ENCODE measurements around the gene WDFY4. TPM values are rescaled to one million over a fixed set of nuclear protein-coding genes. Genes with fewer than 3 reads are reported as not detected.

WDFY4 gene
- total RNA-seq, 1 experiment from 2014 or later = 0.22 TPM

GRCh38 chr10:48789486-48790456 lies 105.1 kb downstream of the WDFY4 start:
- intact Hi-C loops (cut with micrococcal nuclease) = no loop called here
- no peak for TF ChIP-seq ELF1 (IDR thresholded peaks at IDR 0.05; ENCODE audit: borderline replicate concordance, low read depth)
- CTCF ChIA-PET = no interaction called here
- Histone ChIP-seq H4K20me1 (ENCODE audit: insufficient read depth) (no peaks in the 10 kb centered on the region), H3K27me3 (ENCODE audit: insufficient read depth, low read length) (peaks cover 67% of the 10 kb centered on the region), H2AFZ (ENCODE audit: low read depth, low read length, poor library complexity, severe bottlenecking) (no peak overlapping the region), H3K4me3 (replicated peaks in 1 of 2; ENCODE audit: low read depth in 1 of 2, low read length in 2 of 2) (no peak overlapping the region), H3K4me2 (ENCODE audit: low read length) (no peak overlapping the region), H3K27ac (ENCODE audit: low read depth, low read length) (no peak overlapping the region), H3K79me2 (ENCODE audit: insufficient read depth, low read length) (no peaks in the 10 kb centered on the region), H3K36me3 (ENCODE audit: control insufficient read depth in 1 of 2, insufficient read depth in 2 of 2, low read length in 2 of 2) (no peaks in the 10 kb centered on the region), H3K9ac (ENCODE audit: low read length) (no peak overlapping the region), H3K9me2 (ENCODE audit: insufficient read depth) (no peaks in the 10 kb centered on the region), H3K4me1 (ENCODE audit: control insufficient read depth in 1 of 2, insufficient read depth in 2 of 2, low read length in 2 of 2) (no peaks in the 10 kb centered on the region), H3K9me3 (ENCODE audit: control insufficient read depth in 1 of 2, insufficient read depth in 1 of 2, low read depth in 1 of 2, low read length in 2 of 2) (no peaks in the 10 kb centered on the region)
- no TSS peak for BruUV-seq (replicated peaks)
- POLR2A ChIA-PET = no interaction called here
- DNase-seq (ENCODE audit: low read depth, low spot score) = no peak
- no peak for ATAC-seq
- RAD21 ChIA-PET (ENCODE audit: low non-redundant PET in 1 of 2, low total read pairs in 2 of 2, uncharacterized antibody in 2 of 2, unreplicated experiment in 2 of 2) = no interaction called here

- Histone ChIP-seq H3K27ac (ENCODE audit: low read depth, low read length) (no peak overlapping the region), H3K9me2 (ENCODE audit: insufficient read depth) (no peaks in the 10 kb centered on the region), H3K36me3 (ENCODE audit: control insufficient read depth in 1 of 2, insufficient read depth in 2 of 2, low read length in 2 of 2) (no peaks in the 10 kb centered on the region), H3K9me3 (ENCODE audit: control insufficient read depth in 1 of 2, insufficient read depth in 1 of 2, low read depth in 1 of 2, low read length in 2 of 2) (no peaks in the 10 kb centered on the region), H3K9ac (ENCODE audit: low read length) (no peak overlapping the region), H3K4me1 (ENCODE audit: control insufficient read depth in 1 of 2, insufficient read depth in 2 of 2, low read length in 2 of 2) (no peaks in the 10 kb centered on the region), H2AFZ (ENCODE audit: low read depth, low read length, poor library complexity, severe bottlenecking) (no peak overlapping the region), H3K4me3 (replicated peaks in 1 of 2; ENCODE audit: low read depth in 1 of 2, low read length in 2 of 2) (no peak overlapping the region), H3K79me2 (ENCODE audit: insufficient read depth, low read length) (no peaks in the 10 kb centered on the region), H3K4me2 (ENCODE audit: low read length) (no peak overlapping the region), H4K20me1 (ENCODE audit: insufficient read depth) (no peaks in the 10 kb centered on the region), H3K27me3 (ENCODE audit: insufficient read depth, low read length) (peaks cover 70% of the 10 kb centered on the region)
- CTCF ChIA-PET = no interaction called here
- DNase-seq (ENCODE audit: low read depth, low spot score) (no peak), ATAC-seq (no peak)
- intact Hi-C loops (cut with micrococcal nuclease) = no loop called here
- RAD21 ChIA-PET (ENCODE audit: low non-redundant PET in 1 of 2, low total read pairs in 2 of 2, uncharacterized antibody in 2 of 2, unreplicated experiment in 2 of 2) = no interaction called here
- POLR2A ChIA-PET = no interaction called here
- TF ChIP-seq TCF7L2 (IDR thresholded peaks at IDR 0.05; ENCODE audit: borderline replicate concordance, extremely low read depth, insufficient read depth, insufficient read length) (no peak), EZH2 (IDR thresholded peaks at IDR 0.05) (0 out of 2 replicates have a peak, but pooled peaks have one; percentile 7)
- no TSS peak for BruUV-seq (replicated peaks)
Measured at GRCh38 chr10:48790457-48791044, 105.9 kb downstream of the WDFY4 start.
